Prostate gland (tissue), 2 donors: ENCODE data around the gene FHIT. TPM values are rescaled to one million over a fixed set of nuclear protein-coding genes. Genes with fewer than 3 reads are reported as not detected.

Experiments used
- DNase-seq: peaks from one replicate; pipeline ENCODE4 v3.0.0-alpha.2; 2019; ENCODE audit warnings: low spot score
- H3K27ac ChIP-seq, 2 donors: fragments of 200-600 bp; sonication (generic); 2 replicates each; pipeline ENCODE4 v1.5.1; 2017 to 2019
- H3K27me3 ChIP-seq: fragments of 200-600 bp; sonication (generic); replicated peaks from 2 replicates; pipeline ENCODE4 v1.5.1; 2019; ENCODE audit not compliant: insufficient read depth
- H3K36me3 ChIP-seq, 2 donors: fragments of 200-600 bp; sonication (generic); 1 replicate in 1 of 2; 2 replicates in 1 of 2; pipeline versions ENCODE4 v1.5.1 to v1.8.1; 2017 to 2019
- H3K4me1 ChIP-seq: fragments of 200-600 bp; sonication (generic); replicated peaks from 2 replicates; pipeline ENCODE4 v1.5.1; 2019
- H3K4me3 ChIP-seq, 2 donors: fragments of 200-600 bp; sonication (generic); 2 replicates each; pipeline ENCODE4 v1.5.1; 2017 to 2019
- H3K9me3 ChIP-seq: fragments of 200-600 bp; sonication (generic); 2 replicates; pipeline ENCODE4 v1.5.1; 2017
- CTCF ChIP-seq, 4 experiments: fragments of 200-600 bp in 2 of 4; fragments of 450-650 bp in 2 of 4; sonication (generic) in 2 of 4; IDR thresholded peaks; 1 replicate in 3 of 4; 2 replicates in 1 of 4; pipeline ENCODE4 v1.5.1; 2016 to 2019; ENCODE audit warnings: antibody characterized with exemption in 4 of 4, mild to moderate bottlenecking in 2 of 4, moderate library complexity in 2 of 4
- POLR2A ChIP-seq: fragments of 450-650 bp; IDR thresholded peaks from one replicate; pipeline ENCODE4 v1.6.1; 2016; ENCODE audit warnings: antibody characterized with exemption, mild to moderate bottlenecking
- POLR2AphosphoS5 ChIP-seq: sonication (generic); formaldehyde crosslinking; IDR thresholded peaks from one replicate; pipeline ENCODE4 v1.6.1; 2017; ENCODE audit warnings: antibody characterized with exemption
- WGBS: methylation state at CpG from one replicate; pipeline ENCODE4 v1.1.5; 2018; 5-methylcytosine and 5-hydroxymethylcytosine counted together
- intact Hi-C: fragments of 100-400 bp; cut with DNase I; formaldehyde crosslinking; loops from one replicate; pipeline ENCODE4 v1.14.2; 2022
- total RNA-seq, 2 donors: library from RNA; depleted of rRNA; stranded (reverse); fragments of >200 nt; gene quantifications; one replicate each; pipeline ENCODE4 v1.1.0, GENCODE V29; 2016

The FHIT gene
- total RNA-seq, 2 donors from 2014 or later, result 6.4 to 10.4 TPM

GRCh38 chr3:60913474-60913873 lies 337.8 kb downstream of the FHIT start:
- Histone ChIP-seq H3K36me3 (no peaks in the 10 kb centered on the region), H3K9me3 (no peaks in the 10 kb centered on the region), H3K27ac (no peak overlapping the region), H3K4me1 (no peaks in the 10 kb centered on the region), H3K27me3 (no peaks in the 10 kb centered on the region), H3K4me3 (no peak overlapping the region)
- WGBS, result 94% methylated on average over 1 of the region's 1 CpG
- no peak for DNase-seq
- no peak for TF ChIP-seq CTCF (IDR thresholded peaks at IDR 0.05)
- TF ChIP-seq POLR2A, result no peak
- no peak for TF ChIP-seq POLR2AphosphoS5
- intact Hi-C loops, result no loop called here

- no peak for DNase-seq
- Histone ChIP-seq H3K27me3 (no peaks in the 10 kb centered on the region), H3K36me3 (no peaks in the 10 kb centered on the region), H3K4me1 (no peaks in the 10 kb centered on the region), H3K9me3 (no peaks in the 10 kb centered on the region), H3K27ac (no peak overlapping the region), H3K4me3 (no peak overlapping the region)
- WGBS, result 43% methylated on average over 1 of the region's 1 CpG
- intact Hi-C loops, result no loop called here
- TF ChIP-seq POLR2A (no peak), CTCF (IDR thresholded peaks at IDR 0.05) (no peak)
Measured at GRCh38 chr3:60912876-60913275, 338.4 kb downstream of the FHIT start.

- DNase-seq, result no peak
- H3K4me1 ChIP-seq, result no peaks in the 10 kb centered on the region
- no peaks in the 10 kb centered on the region for H3K9me3 ChIP-seq
- intact Hi-C loops, result no loop called here
- H3K27ac ChIP-seq, result no peak overlapping the region
- H3K4me3 ChIP-seq, result no peak overlapping the region
- H3K36me3 ChIP-seq, result no peaks in the 10 kb centered on the region
- no peak for TF ChIP-seq CTCF (IDR thresholded peaks at IDR 0.05)
- TF ChIP-seq POLR2A, result no peak
- TF ChIP-seq POLR2AphosphoS5, result no peak
- 96% methylated on average over 3 of the region's 3 CpGs for WGBS
- H3K27me3 ChIP-seq, result no peaks in the 10 kb centered on the region
Measured at GRCh38 chr3:60912142-60912541, 339.1 kb downstream of the FHIT start.

- Histone ChIP-seq H3K9me3 (no peaks in the 10 kb centered on the region), H3K4me3 (no peak overlapping the region), H3K36me3 (no peaks in the 10 kb centered on the region), H3K4me1 (no peaks in the 10 kb centered on the region), H3K27ac (no peak overlapping the region), H3K27me3 (no peaks in the 10 kb centered on the region)
- DNase-seq, result no peak
- intact Hi-C loops, result no loop called here
- no peak for TF ChIP-seq POLR2A
- TF ChIP-seq CTCF (IDR thresholded peaks at IDR 0.05), result no peak
- TF ChIP-seq POLR2AphosphoS5, result no peak
- 60% methylated on average over 2 of the region's 2 CpGs for WGBS
Measured at GRCh38 chr3:60909526-60909925, 341.7 kb downstream of the FHIT start.

- no peak for DNase-seq
- WGBS, result 93% methylated on average over 5 of the region's 5 CpGs
- H3K9me3 ChIP-seq, result no peaks in the 10 kb centered on the region
- H3K36me3 ChIP-seq, result no peaks in the 10 kb centered on the region
- TF ChIP-seq POLR2AphosphoS5 (no peak), CTCF (IDR thresholded peaks at IDR 0.05) (no peak), POLR2A (no peak)
- no peak overlapping the region for H3K4me3 ChIP-seq
- H3K4me1 ChIP-seq, result no peaks in the 10 kb centered on the region
- H3K27ac ChIP-seq, result no peak overlapping the region
- intact Hi-C loops, result no loop called here
- H3K27me3 ChIP-seq, result no peaks in the 10 kb centered on the region
Measured at GRCh38 chr3:60906283-60906682, 345.0 kb downstream of the FHIT start.
